HK-2 (cell line): ENCODE data around the gene HOXB3.
A peak's percentile ranks its signal among the peaks of the same experiment; 100 is the strongest.

Experiments
- DNase-seq: peaks from one replicate; pipeline ENCODE4 v3.0.0-alpha.2; 2018; ENCODE audit not compliant: unreplicated experiment

The HOXB3 gene

DNA sequence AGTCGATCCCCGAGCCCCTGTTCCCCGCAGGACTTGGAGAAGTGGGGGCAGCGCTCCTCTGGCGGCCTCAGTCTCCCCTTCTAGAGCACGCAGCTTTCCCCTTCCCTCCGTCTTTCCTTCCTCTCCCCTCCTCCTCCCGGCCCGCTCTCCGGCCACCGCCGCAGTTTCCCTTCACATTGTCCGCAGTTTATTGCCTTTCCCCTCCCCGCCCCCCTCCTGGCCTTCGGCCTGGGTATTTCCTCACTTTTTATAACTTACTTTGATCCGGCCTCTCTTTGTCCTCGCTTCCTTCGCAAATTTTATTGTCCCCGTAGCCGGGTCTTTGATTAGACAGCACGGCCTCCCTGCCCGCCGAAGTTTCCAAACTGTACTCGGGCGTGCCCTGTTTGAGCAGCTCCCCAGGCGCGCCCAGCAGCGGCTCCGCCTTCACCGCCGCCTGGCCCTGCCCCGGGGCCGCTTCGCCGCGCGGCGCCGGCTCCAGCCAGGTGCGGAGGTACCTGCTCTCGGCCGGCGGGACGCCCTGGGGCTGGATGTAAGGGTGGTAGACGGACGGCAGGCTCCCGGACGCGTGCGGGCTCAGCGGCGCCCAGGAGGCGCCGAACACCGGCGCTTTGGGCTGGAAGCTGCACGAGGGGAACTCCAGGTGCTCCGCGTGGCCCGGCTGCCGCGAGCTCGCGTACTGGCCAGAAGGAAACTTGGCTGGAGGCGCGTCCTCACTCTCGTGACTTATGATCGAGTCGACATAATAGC lies 35.6 kb upstream of the HOXB3 start:
- DNase-seq, result peak; percentile 81

- DNase-seq, result peak; percentile 56
Measured at GRCh38 chr17:48624544-48625494, 34.8 kb upstream of the HOXB3 start.

- DNase-seq, result no peak
Measured at GRCh38 chr17:48624118-48624517, 34.1 kb upstream of the HOXB3 start.

GRCh38 chr17:48623583-48623982 lies 33.5 kb upstream of the HOXB3 start:
- no peak for DNase-seq

- DNase-seq, result no peak
Measured at GRCh38 chr17:48622857-48623256, 32.8 kb upstream of the HOXB3 start.

DNA sequence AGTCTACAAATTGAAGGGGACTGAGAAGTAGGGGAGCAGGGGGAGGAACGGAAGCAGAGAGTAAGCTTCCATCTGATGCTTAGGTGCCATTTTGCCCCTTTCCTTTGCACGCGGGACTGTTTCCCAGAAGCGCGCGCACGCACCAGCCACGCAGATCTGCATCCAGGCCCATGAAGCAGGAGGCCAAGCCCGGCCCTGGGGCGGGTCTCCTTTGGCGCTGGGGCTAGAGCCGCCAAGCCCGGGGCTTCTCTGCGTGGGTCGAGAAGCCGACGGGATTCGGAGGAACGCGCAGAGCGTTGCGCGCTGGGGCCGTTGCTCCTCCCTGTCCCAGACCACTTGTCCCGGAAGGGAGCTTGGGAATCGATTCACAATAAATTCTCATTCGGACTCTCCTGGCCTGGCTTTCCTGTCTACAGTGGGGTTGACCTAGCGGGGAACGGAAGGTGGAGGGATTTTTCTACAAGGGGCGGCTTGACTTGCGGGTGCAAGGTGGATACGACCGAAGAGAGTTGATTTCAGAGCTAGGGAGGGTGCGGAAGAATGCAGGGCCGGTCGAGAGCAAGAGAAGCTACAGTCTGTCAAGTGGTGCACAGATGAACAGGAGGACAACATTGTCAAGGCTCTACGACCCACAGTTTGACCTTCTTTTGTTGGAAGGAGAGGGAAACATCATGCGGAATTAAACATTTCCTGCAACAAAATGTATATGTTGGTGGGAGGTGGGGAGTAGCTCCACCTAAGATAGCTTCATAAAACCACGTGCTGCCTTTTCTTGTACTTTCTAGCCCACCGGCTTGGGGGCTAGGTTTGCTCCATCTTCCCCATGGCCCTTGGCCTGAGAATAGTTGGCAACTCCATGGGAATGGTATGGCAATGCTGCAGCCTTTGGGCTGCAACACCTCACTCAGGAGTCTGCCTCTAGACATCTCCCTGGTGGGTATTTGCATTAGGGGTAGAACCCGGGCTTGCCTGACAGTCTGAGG lies 31.7 kb upstream of the HOXB3 start:
- DNase-seq, result no peak

GRCh38 chr17:48620461-48621139 lies 30.6 kb upstream of the HOXB3 start:
- no peak for DNase-seq

GRCh38 chr17:48619826-48620449 lies 29.9 kb upstream of the HOXB3 start:
- DNase-seq, result no peak

DNA sequence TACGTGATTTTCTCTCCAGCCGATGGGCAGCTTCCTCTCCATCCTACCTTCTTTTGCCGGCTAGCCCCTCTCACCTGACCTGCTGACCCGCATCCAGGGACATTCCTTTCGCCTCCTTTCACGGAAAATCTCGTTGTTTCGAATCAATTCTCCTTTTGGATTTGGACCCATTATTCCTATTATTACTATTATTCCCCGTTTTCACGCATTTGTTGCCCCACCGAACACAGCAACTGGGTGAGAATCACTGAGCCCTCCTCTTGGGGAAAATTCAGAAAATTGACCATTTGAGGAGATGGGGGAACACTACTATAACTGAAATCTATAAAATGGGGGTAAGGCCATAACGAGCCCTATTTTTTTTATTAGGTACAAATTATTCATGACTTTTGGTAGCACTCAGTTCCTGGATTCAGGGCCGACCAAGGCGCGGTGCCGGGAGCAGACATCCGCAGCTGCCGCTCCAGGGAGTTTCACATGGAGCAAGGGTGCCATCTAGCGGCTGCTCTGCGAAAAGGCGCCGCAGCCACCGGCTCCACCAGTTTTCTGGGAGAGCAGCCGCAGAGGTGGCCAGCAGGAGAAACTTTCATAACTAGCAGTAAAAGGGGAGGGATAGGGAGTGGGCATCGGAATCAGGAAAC lies 28.3 kb upstream of the HOXB3 start:
- DNase-seq, result peak; percentile 92

DNA sequence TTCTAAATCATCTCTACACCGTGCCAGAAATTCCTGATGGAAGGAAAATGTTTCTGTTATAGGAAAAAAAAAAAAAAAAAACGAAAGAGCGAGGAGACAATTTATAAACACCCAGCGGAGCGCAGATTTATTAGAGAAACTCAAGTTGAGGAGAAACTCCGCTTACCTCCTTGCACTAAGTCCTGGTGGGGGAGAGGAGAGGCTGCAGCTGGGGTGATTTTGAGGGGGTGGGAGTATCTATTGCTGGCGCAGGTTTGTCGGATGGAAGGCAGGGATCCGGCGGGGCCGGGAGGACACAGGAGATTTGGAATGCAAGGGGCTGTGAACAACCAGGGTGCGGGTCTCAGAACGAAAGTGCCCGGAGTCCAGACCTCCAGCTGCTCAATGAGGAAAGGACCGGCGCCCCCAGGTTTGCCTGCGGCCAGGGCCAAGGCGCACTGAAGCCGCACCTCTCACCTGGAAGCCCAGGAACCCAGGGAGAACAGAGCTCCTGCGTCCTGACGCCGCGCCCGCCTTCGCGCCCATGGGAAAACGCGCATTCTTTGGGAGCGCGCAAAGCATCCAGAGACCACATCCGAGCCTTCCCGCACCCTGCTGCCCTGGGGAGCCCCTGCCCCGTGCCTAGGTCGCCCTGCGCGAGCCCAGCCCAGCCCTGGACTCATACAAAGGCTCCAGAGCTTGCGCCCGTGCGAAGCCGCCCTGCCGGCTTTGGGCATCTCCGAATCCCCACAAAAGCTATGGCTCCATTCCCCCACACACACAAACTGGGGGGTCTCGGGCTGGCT lies 27.6 kb upstream of the HOXB3 start:
- DNase-seq, result no peak

DNA sequence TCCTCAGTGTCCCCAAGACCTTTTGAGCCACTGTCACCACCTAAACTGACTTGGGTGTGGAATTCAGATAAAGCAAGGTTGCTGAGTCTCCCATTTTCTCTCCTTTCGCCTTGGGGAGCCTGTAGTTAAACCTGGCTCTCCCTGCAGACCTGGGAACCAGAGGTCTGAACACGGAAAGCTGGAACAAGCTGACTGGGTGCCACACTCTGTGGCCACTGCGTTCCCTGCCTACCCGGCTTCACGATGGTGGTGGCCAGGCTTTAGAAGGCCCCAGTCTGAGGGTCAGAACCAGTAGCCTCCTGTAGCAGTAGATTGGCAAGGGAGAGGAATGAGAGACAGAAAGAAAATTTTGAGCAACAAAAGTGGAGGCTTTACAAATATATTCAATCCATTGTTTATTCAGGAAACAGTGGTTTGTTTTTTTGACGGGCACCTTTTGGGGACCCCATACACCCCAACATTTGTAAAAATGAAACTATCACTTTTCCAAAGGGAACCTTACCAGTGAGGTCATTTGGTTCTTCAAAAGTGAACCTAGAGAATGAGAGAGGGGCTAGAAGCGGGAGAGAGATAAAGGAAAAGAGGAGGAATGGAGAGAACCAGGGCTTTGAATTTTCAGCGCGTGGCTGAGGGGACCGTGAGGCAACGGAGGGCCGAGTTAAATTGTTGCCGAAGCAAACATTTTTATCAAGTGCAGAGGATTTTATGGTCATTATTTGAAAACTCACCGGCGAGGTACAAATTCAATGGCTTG lies 26.9 kb upstream of the HOXB3 start:
- no peak for DNase-seq

DNA sequence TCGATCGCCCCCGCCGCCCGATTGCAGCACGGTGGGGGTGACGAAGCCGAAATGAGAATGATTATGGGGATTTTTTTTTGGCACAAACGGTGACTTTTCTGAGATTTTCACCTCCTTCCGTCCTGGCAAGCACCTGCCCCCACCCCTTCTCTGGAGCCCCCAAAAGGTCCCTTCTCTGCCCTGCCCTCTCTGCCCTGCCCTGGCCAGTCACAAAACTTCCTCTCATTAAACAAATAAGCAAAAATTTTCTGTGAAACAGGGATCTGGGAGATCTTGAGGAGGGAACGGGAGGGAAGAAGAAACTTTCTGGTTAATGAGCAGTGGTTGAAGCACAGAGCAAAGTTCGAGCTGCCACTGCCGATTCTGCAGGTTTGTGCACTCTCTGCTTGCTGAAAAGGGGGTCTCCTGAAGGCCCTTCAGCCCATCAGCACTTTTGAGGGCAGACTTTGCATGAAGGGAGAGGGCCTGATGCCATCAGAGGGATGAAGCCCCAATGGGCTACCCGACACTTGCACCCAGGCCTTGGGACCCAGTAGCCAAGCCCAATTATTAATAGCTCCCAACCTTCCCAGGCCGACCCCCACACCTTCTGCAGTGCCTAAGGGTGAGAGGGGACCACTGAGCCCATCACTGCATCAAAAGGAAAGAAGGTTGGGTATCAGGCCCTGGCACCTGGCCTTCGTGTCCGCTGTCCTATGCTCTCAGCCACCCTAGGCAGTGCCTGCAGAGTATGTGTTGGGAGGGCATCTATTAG lies 26.1 kb upstream of the HOXB3 start:
- DNase-seq, result no peak

DNA sequence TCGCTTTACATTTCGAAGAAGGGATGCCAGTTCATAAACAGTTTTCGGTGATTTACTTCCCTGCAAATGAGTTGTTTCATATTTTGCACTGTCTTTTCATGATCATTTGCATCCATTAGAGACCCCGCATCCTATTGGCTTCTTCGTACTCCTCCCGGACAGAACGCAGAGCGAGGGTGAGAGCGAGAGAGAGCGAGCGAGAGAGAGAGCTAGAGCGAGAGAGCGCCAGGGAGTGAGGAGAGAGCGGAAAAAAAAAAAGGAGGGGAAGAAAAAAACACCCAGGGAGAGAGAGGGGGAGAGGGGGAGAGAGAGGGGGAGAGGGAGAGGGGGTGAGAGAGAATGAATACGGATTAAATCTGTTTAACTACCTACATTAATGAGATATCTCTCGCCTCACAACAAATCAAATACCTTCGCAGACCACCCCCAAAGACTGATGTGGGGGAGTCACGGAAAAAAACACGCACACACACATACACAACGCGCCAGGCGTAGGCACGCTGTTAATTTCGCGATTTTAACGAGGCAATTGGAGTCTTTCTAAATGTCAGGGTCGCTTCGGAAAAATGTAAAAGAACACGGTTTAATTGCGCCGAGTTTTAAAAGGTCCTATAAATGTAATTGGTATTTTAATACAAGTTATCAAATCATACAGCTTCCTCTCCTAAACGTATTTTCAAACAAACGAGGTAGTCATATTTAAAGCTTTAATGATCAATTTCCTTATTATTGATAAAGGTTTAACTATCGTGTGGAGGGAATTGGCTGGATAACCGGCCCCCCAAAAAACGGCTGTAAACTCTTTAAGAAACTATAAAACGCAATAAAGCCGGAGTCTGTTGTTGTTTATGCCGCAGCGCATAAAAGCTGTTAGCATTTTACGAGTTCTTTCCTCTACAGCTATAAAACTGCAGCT lies 25.3 kb upstream of the HOXB3 start, which contains the start of gene HOXB8:
Gene HOXB8 (minus strand): TSS at position 246 of the 916 bp plus-strand sequence. CDS start 588 bp downstream, outside the sequence.
- DNase-seq, result no peak

DNA sequence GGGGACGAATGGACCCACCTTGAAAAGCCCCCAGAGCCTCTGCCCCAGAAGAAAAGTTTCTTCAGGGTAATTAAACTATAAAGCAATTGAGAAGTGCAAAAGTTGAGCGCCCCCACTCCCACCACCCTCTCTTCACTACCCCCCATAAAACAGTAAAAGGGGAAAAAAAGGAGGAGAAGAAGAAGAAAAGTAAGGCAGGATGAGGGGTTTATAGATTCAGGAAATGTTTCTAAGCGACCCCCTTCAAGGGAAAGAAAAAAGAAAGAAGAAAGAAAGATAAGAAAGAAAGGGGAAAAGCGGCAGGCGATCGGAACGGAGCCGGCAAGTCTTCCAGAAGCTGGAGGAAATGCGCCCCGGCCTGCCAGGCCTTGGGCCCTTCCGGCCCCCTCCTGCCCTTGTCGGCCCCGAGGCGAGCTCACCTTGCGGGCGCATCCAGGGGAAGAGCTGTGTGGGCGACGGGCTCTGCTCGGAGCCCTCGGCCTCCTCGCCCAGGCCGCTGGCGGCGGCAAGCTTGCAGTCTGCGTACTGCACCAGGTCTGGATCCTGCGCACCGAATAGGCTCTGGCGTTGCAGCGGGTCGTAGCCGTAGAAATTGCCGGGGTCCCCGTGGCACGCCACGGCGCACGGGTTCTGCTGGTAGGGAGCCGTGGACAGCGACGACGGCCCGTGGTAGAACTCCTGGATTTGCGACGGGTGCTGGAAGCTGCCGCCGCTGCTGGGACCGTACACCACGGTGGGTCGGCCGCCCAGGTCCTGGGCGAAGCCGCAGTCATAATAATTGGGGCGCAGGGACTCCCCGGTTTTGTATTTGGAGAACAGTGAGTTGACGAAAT lies 24.0 kb upstream of the HOXB3 start:
- peak; percentile 60 for DNase-seq

- peak; percentile 64 for DNase-seq
Measured at GRCh38 chr17:48612854-48613691, 23.0 kb upstream of the HOXB3 start.
